HG02840 (cell line): ENCODE results near the gene RDH16.

Experiments used
- ATAC-seq: cut with Tn5 transposase; IDR thresholded peaks from one replicate; pipeline ENCODE4 v1.9.1; 2021; ENCODE audit warnings: mild to moderate bottlenecking, moderate library complexity, moderate number of reproducible peaks; ENCODE audit not compliant: unreplicated experiment, low FRiP score

Gene RDH16

GRCh38 chr12:56957229-56958052 lies at the start of gene RDH16:
Gene RDH16, minus strand, starts transcription at chr12:56957608. Its CDS starts 146 bp downstream, at chr12:56957462.
- ATAC-seq, result no peak

- no peak for ATAC-seq
Measured at GRCh38 chr12:57006809-57007475, 49.5 kb upstream of the RDH16 start.

GRCh38 chr12:57005980-57006808 lies 48.8 kb upstream of the RDH16 start, which contains the start of gene ZBTB39:
Gene ZBTB39, minus strand, starts transcription at chr12:57006546. Its CDS starts 1,629 bp downstream, at chr12:57004917.
- ATAC-seq, result peak; percentile 64

- no peak for ATAC-seq
Measured at GRCh38 chr12:57004651-57005050, 47.2 kb upstream of the RDH16 start.

- ATAC-seq, result no peak
Measured at GRCh38 chr12:57003395-57003794, 46.0 kb upstream of the RDH16 start.

- ATAC-seq, result no peak
Measured at GRCh38 chr12:57001448-57001906, 44.1 kb upstream of the RDH16 start.

GRCh38 chr12:57000393-57000792 lies 43.0 kb upstream of the RDH16 start:
- no peak for ATAC-seq

GRCh38 chr12:56999456-56999855 lies 42.0 kb upstream of the RDH16 start:
- no peak for ATAC-seq

GRCh38 chr12:56998981-56999380 lies 41.6 kb upstream of the RDH16 start:
- peak; percentile 62 for ATAC-seq

- ATAC-seq, result no peak
Measured at GRCh38 chr12:56998316-56998715, 40.9 kb upstream of the RDH16 start.

- ATAC-seq, result no peak
Measured at GRCh38 chr12:56996793-56997545, 39.6 kb upstream of the RDH16 start.

GRCh38 chr12:56995930-56996496 lies 38.6 kb upstream of the RDH16 start:
- ATAC-seq, result no peak

- no peak for ATAC-seq
Measured at GRCh38 chr12:56995201-56995929, 38.0 kb upstream of the RDH16 start.

GRCh38 chr12:56994231-56994746 lies 36.9 kb upstream of the RDH16 start:
- no peak for ATAC-seq

- no peak for ATAC-seq
Measured at GRCh38 chr12:56993346-56993745, 35.9 kb upstream of the RDH16 start.

- no peak for ATAC-seq
Measured at GRCh38 chr12:56991319-56992246, 34.2 kb upstream of the RDH16 start.

- no peak for ATAC-seq
Measured at GRCh38 chr12:56990648-56991318, 33.4 kb upstream of the RDH16 start.
